Liver (tissue), 3 donors: ENCODE results near the gene ZMYND8.

Experiments used
- CTCF ChIP-seq: fragments of 150-350 bp; IDR thresholded peaks from 2 replicates; pipeline ENCODE4 v1.5.1; 2017; ENCODE audit warnings: improper control_type of control experiment, low read depth, low read length; ENCODE audit not compliant: missing input control
- EGR1 ChIP-seq, 2 donors: IDR thresholded peaks; 2 replicates each; pipeline ENCODE4 v1.6.1; 2016 to 2018; ENCODE audit warnings: antibody characterized with exemption in 2 of 2, low read depth in 2 of 2
- GABPA ChIP-seq, 2 donors: IDR thresholded peaks in 1 of 2; conservative IDR thresholded peaks in 1 of 2; 2 replicates each; pipeline ENCODE4 v1.6.1; 2016; ENCODE audit warnings: antibody characterized with exemption in 2 of 2, mild to moderate bottlenecking in 1 of 2, moderate library complexity in 1 of 2
- HNF4A ChIP-seq, 2 donors: conservative IDR thresholded peaks; 2 replicates each; pipeline ENCODE4 v1.6.1; 2016; ENCODE audit warnings: antibody characterized with exemption in 2 of 2, mild to moderate bottlenecking in 2 of 2
- MAX ChIP-seq: IDR thresholded peaks from 2 replicates; pipeline ENCODE4 v1.6.1; 2016; ENCODE audit warnings: antibody characterized with exemption
- RAD21 ChIP-seq, 2 donors: IDR thresholded peaks; 2 replicates each; pipeline ENCODE4 v1.6.1; 2016; ENCODE audit warnings: antibody characterized with exemption in 2 of 2, mild to moderate bottlenecking in 2 of 2
- RXRA ChIP-seq, 2 donors: IDR thresholded peaks; 2 replicates each; pipeline ENCODE4 v1.6.1; 2017 to 2018; ENCODE audit warnings: antibody characterized with exemption in 2 of 2, mild to moderate bottlenecking in 1 of 2
- SP1 ChIP-seq: IDR thresholded peaks from 2 replicates; pipeline ENCODE4 v1.6.1; 2018; ENCODE audit warnings: antibody characterized with exemption, mild to moderate bottlenecking
- ZBTB33 ChIP-seq: IDR thresholded peaks from 2 replicates; pipeline ENCODE4 v1.6.1; 2016; ENCODE audit warnings: antibody characterized with exemption
- donor health status: healthy.
- donor health status: healthy.

GRCh38 chr20:47265984-47266383, 90.5 kb downstream of the ZMYND8 start:
- TF ChIP-seq CTCF (no peak), RAD21 (IDR thresholded peaks at IDR 0.05) (no peak), ZBTB33 (no peak), EGR1 (IDR thresholded peaks at IDR 0.05; ENCODE audit: low read depth in 2 of 2) (no peak), SP1 (no peak), HNF4A (conservative IDR thresholded peaks at IDR 0.05) (no peak), MAX (no peak), RXRA (IDR thresholded peaks at IDR 0.05) (no peak), GABPA (IDR thresholded peaks at IDR 0.05 in 1 of 2, conservative IDR thresholded peaks at IDR 0.05 in 1 of 2) (no peak)
